GM12873 (cell line): ENCODE results near the gene PTPN22.

ENCODE experiments used
- CTCF ChIP-seq: IDR thresholded peaks from 2 replicates; pipeline ENCODE4 v1.5.1; 2012; ENCODE audit warnings: low read depth, mild to moderate bottlenecking, moderate library complexity, low read length, control low read depth; ENCODE audit not compliant: insufficient read depth; ENCODE audit errors: missing control alignments

The PTPN22 gene

GRCh38 chr1:113846391-113847035 is 25.0 kb downstream of the PTPN22 start:
- TF ChIP-seq CTCF: no peak

GRCh38 chr1:113836534-113836933 is 35.0 kb downstream of the PTPN22 start:
- TF ChIP-seq CTCF: no peak

GRCh38 chr1:113835686-113836290 is 35.7 kb downstream of the PTPN22 start:
- peak; percentile 29 for TF ChIP-seq CTCF

GRCh38 chr1:113834716-113835115 is 36.8 kb downstream of the PTPN22 start:
- no peak for TF ChIP-seq CTCF

GRCh38 chr1:113830039-113830438 is 41.5 kb downstream of the PTPN22 start:
- TF ChIP-seq CTCF: no peak

GRCh38 chr1:113821916-113822315 is 49.6 kb downstream of the PTPN22 start:
- no peak for TF ChIP-seq CTCF

GRCh38 chr1:113818578-113818977 is 52.9 kb downstream of the PTPN22 start:
- TF ChIP-seq CTCF: no peak
